ENCODE measurements around the gene ITGB1. TPM values are rescaled to one million over a fixed set of nuclear protein-coding genes. Genes with fewer than 3 reads are reported as not detected.
"Not testable (repeated sequence)": the region's sequence is repeated elsewhere in the genome, so short reads cannot be mapped to it uniquely, and the experiment has no call there.

ITGB1 gene
- total and polyA plus RNA-seq, 8 donors = 57.9 to 909 (median 176) TPM

DNA sequence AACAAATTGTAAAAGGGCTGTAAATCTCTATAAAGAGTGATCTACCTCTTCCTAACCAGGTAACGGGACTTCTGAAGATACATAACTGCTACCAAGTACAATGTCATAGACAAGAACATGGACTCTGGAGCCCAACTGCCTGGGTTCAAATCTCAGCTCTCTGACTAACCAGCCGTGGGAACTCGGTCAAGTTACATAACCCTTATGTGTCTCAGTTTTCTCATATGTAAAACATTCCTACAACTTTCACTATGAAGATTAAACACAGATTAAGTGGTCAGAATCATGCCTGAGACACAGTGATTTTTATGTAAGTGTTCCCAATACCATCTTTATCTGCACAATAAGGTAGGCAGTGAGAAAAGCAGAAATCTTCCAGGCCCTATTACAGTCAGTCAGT, 52.6 kb downstream of the ITGB1 start:
- no peak for DNase-seq
- no peaks in the 10 kb centered on the region for H3K9me3 ChIP-seq
- H3K4me3 ChIP-seq = no peak overlapping the region
- H3K27me3 ChIP-seq = no peaks in the 10 kb centered on the region
- peaks cover 23 to 85% (median 75%) of the 10 kb centered on the region in 4 donors for H3K36me3 ChIP-seq
- peaks cover 0 to 14% (median 5%) of the 10 kb centered on the region in 4 donors for H3K4me1 ChIP-seq
- 75 to 84% (median 77%) methylated on average over 3 of the region's 3 CpGs for WGBS, 5 donors
- intact Hi-C loops (cut with DNase I; ENCODE audit: low total_unique reads) = no loop called here
- no peak for TF ChIP-seq POLR2AphosphoS5 (IDR thresholded peaks at IDR 0.05)
- no peak for TF ChIP-seq EP300 (IDR thresholded peaks at IDR 0.05)
- TF ChIP-seq, protein P1, sequence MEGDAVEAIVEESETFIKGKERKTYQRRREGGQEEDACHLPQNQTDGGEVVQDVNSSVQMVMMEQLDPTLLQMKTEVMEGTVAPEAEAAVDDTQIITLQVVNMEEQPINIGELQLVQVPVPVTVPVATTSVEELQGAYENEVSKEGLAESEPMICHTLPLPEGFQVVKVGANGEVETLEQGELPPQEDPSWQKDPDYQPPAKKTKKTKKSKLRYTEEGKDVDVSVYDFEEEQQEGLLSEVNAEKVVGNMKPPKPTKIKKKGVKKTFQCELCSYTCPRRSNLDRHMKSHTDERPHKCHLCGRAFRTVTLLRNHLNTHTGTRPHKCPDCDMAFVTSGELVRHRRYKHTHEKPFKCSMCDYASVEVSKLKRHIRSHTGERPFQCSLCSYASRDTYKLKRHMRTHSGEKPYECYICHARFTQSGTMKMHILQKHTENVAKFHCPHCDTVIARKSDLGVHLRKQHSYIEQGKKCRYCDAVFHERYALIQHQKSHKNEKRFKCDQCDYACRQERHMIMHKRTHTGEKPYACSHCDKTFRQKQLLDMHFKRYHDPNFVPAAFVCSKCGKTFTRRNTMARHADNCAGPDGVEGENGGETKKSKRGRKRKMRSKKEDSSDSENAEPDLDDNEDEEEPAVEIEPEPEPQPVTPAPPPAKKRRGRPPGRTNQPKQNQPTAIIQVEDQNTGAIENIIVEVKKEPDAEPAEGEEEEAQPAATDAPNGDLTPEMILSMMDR (IDR thresholded peaks at IDR 0.05) = no peak
- no peak for TF ChIP-seq POLR2A (IDR thresholded peaks at IDR 0.05)
- H3K27ac ChIP-seq = no peak overlapping the region

DNA sequence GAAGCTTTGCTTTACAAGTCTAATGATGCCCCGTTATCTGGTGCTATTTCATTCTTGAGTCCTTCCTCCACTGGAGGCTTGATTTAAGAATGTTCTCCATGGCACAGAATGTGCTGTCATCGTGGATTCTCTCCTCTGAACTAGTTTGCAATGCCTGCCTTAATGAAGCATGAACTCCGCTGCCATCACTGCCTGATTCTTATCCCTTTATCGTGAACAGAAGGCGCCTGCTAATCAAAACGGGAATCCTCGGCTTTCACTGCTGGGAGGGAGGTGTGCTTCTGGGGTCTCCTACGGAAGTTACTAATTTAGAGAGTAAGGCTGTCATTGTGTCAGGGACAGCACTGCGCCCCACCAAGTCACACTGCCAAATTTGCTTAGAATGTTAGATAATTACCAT, 56.2 kb downstream of the ITGB1 start:
- Histone ChIP-seq H3K36me3 (peaks cover 15 to 76% (median 60%) of the 10 kb centered on the region in 4 donors), H3K9me3 (no peaks in the 10 kb centered on the region), H3K27me3 (no peaks in the 10 kb centered on the region), H3K4me1 (peaks cover 0 to 14% (median 3%) of the 10 kb centered on the region in 4 donors), H3K4me3 (no peak overlapping the region), H3K27ac (no peak overlapping the region)
- DNase-seq = no peak
- TF ChIP-seq POLR2A (IDR thresholded peaks at IDR 0.05) = no peak
- TF ChIP-seq, protein P1 (IDR thresholded peaks at IDR 0.05) = no peak
- no peak for TF ChIP-seq EP300 (IDR thresholded peaks at IDR 0.05)
- no peak for TF ChIP-seq POLR2AphosphoS5 (IDR thresholded peaks at IDR 0.05)
- intact Hi-C loops (cut with DNase I; ENCODE audit: low total_unique reads) = no loop called here
- WGBS, 5 donors = 92 to 97% (median 92%) methylated on average over 9 of the region's 9 CpGs

DNA sequence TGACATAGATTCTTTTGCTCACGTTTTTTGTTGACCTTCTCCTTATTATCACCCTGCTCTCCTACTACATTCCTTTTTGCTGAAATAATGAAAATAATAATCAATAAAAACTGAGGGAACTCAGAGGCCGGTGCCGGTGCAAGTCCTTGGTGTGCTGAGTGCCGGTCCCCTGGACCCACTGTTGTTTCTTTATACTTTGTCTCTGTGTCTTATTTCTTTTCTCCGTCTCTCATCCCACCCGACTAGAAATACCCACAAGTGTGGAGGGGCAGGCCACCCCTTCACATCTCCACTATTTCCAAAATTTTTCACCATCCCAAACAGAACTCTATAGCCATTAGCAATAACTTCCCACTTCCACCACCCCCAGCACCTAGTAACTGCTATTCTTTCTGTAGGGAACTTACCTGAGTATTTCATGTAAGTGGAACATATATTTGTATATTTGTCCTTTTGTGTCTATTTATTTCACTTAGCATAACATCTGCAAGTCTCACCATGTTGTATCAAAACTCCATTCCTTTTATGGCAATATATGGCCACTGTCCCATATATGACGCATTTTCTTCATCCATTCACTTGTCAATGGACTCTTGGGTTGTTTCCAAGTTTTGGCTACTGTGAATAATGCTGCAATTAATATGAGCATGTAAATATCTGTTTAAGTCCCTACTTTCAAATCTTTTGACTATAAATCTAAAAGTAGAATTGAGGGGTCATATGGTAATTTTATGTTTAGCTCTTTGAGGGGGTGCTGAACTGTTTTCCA, 62.6 kb downstream of the ITGB1 start:
- 86 to 93% (median 88%) methylated on average over 7 of the region's 7 CpGs for WGBS, 5 donors

DNA sequence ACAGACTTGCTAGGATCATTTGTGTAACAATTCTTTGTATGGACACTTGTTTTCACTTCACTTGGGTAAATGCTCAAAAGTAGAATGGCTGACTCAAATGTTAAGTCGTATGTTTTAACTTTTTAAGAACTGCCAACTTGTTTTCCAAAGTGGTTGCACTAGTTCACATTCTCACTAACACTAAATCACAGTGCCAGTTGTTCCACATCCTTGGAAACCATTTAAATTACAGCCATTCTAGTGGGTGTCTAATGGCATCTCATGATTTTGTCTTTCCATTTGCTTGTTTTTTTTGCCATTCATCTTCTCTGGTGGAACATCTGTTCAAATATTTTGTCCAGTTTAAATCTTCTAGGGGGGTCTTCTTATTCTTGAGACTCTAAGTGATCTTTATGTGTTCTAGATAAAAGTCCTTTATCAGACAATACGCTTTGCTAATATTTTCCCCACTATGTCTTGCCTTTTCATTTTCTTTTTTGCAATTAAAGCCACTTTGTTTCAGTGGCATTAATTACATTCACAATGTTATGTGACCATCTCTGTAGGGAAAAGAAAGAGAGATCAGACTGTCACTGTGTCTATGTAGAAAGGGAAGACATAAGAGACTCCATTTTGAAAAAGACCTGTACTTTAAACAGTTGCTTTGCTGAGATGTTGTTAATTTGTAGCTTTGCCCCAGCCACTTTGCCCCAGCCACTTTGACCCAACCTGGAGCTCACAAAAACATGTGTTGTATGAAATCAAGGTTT, 63.9 kb downstream of the ITGB1 start:
- WGBS, 5 donors = 88 to 94% (median 89%) methylated on average over 2 of the region's 2 CpGs
- H3K27me3 ChIP-seq = no peaks in the 10 kb centered on the region
- no peak for TF ChIP-seq POLR2A (IDR thresholded peaks at IDR 0.05)
- TF ChIP-seq, protein P1 (IDR thresholded peaks at IDR 0.05) = no peak
- no peak for TF ChIP-seq POLR2AphosphoS5 (IDR thresholded peaks at IDR 0.05)
- no peak for TF ChIP-seq EP300 (IDR thresholded peaks at IDR 0.05)
- no peaks in the 10 kb centered on the region for H3K9me3 ChIP-seq
- H3K36me3 ChIP-seq = peaks cover 8 to 42% (median 30%) of the 10 kb centered on the region in 4 donors
- intact Hi-C loops (cut with DNase I; ENCODE audit: low total_unique reads) = no loop called here
- no peak overlapping the region for H3K27ac ChIP-seq
- no peak overlapping the region for H3K4me3 ChIP-seq
- H3K4me1 ChIP-seq = no peaks in the 10 kb centered on the region
- no peak for DNase-seq

More for the DNA sequence above, 62.6 kb downstream of the ITGB1 start:
- H3K36me3 ChIP-seq = peaks cover 8 to 48% (median 33%) of the 10 kb centered on the region in 4 donors
- H3K9me3 ChIP-seq; H3K4me3 ChIP-seq; H3K27me3 ChIP-seq; H3K4me1 ChIP-seq; intact Hi-C loops (cut with DNase I; ENCODE audit: low total_unique reads); H3K27ac ChIP-seq; DNase-seq: not testable (repeated sequence)
